A549 (cell line): Measurements from ENCODE around the gene PARVB. TPM values are rescaled to one million over a fixed set of nuclear protein-coding genes. Genes with fewer than 3 reads are reported as not detected.

ENCODE experiments used
- ATAC-seq, 2 experiments: fragments of 200-7000 bp in 1 of 2; fragments of >200 bp in 1 of 2; cut with Nextera tagmentation in 1 of 2; cut with Tn5 transposase in 1 of 2; 3 replicates each; pipeline versions ENCODE4 v1.8.0 to v1.9.1; 2018 to 2020; ENCODE audit warnings: mild to moderate bottlenecking in 1 of 2, moderate library complexity in 1 of 2
- CTCF ChIA-PET: fragments of 300-600 bp; sonication (Branson Sonifier 250); formaldehyde crosslinking; extraction: SDS; loops from one replicate; lab custom pipeline; 2021; ENCODE audit warnings: antibody characterized with exemption, inconsistent platforms; lab: Yijun Ruan, JAX
- POLR2A ChIA-PET: fragments of 350-600 bp; formaldehyde crosslinking; extraction: SDS; loops from one replicate; lab custom pipeline; 2021; ENCODE audit warnings: antibody characterized with exemption, inconsistent platforms; lab: Yijun Ruan, JAX
- DNase-seq, 2 experiments: peaks; one replicate each; pipeline versions ENCODE4 v3.0.0 to v3.0.0-alpha.2; 2011 to 2016; ENCODE audit warnings: low read depth in 1 of 2, low spot score in 1 of 2
- FAIRE-seq: peaks from 2 replicates; lab custom pipeline; 2011; peaks lifted over from hg19 to GRCh38; lab: Jason Lieb, UNC
- H3K27ac ChIP-seq, 2 experiments: fragments of >200 bp; sonication (Bioruptor Twin); formaldehyde crosslinking; 3 replicates each; pipeline ENCODE4 v1.5.1; 2016 to 2017
- H3K4me1 ChIP-seq: fragments of >200 bp; sonication (Bioruptor Twin); formaldehyde crosslinking; 3 replicates; pipeline ENCODE4 v1.6.1; 2016
- H3K4me2 ChIP-seq: fragments of >200 bp; sonication (Bioruptor Twin); formaldehyde crosslinking; 3 replicates; pipeline ENCODE4 v1.6.1; 2016
- H3K4me3 ChIP-seq: fragments of >200 bp; sonication (Bioruptor Twin); formaldehyde crosslinking; 3 replicates; pipeline ENCODE4 v1.5.1; 2016
- H3K9me3 ChIP-seq: fragments of >200 bp; sonication (Bioruptor Twin); formaldehyde crosslinking; 3 replicates; pipeline ENCODE4 v1.6.1; 2016
- BCL3 ChIP-seq: fragments of >200 bp; sonication (Bioruptor Twin); formaldehyde crosslinking; IDR thresholded peaks from 3 replicates; pipeline ENCODE4 v1.6.1; 2016
- BHLHE40 ChIP-seq: IDR thresholded peaks from 2 replicates; pipeline ENCODE4 v1.6.1; 2012; ENCODE audit warnings: low read depth, low read length, inconsistent platforms
- CBX2 ChIP-seq: fragments of 200-600 bp; sonication (generic); IDR thresholded peaks from 2 replicates; pipeline ENCODE4 v1.6.1; 2016; ENCODE audit warnings: low read depth, mild to moderate bottlenecking, borderline replicate concordance
- CEBPB ChIP-seq, 2 experiments: fragments of >200 bp in 1 of 2; sonication (Bioruptor Twin) in 1 of 2; formaldehyde crosslinking in 1 of 2; IDR thresholded peaks; 2 replicates each; pipeline ENCODE4 v1.6.1; 2012 to 2016
- CHD2 ChIP-seq: fragments of 150-350 bp; IDR thresholded peaks from 2 replicates; pipeline ENCODE4 v1.6.1; 2014; ENCODE audit warnings: low read length; ENCODE audit not compliant: partially characterized antibody
- E2F6 ChIP-seq: IDR thresholded peaks from 2 replicates; pipeline ENCODE4 v1.6.1; 2012; ENCODE audit warnings: low read depth, borderline replicate concordance
- EHF ChIP-seq: fragments of 250-450 bp; sonication (Bioruptor Pico); IDR thresholded peaks from 2 replicates; pipeline ENCODE4 v1.5.0; 2020; ENCODE audit warnings: mild to moderate bottlenecking
- EHMT2 ChIP-seq: fragments of 200-600 bp; sonication (generic); IDR thresholded peaks from 2 replicates; pipeline ENCODE4 v1.6.1; 2016; ENCODE audit warnings: antibody characterized with exemption, low read depth, mild to moderate bottlenecking, moderate library complexity
- ESRRA ChIP-seq: fragments of 150-350 bp; IDR thresholded peaks from 2 replicates; pipeline ENCODE4 v1.6.1; 2014; ENCODE audit warnings: mild to moderate bottlenecking, low read length, borderline replicate concordance
- FOSB ChIP-seq: fragments of 250-450 bp; sonication (Bioruptor Pico); IDR thresholded peaks from 2 replicates; pipeline ENCODE4 v1.5.0; 2020; ENCODE audit warnings: mild to moderate bottlenecking, moderate library complexity
- FOSL2 ChIP-seq, 2 experiments: fragments of 450-650 bp in 1 of 2; fragments of >200 bp in 1 of 2; sonication (Bioruptor Twin) in 1 of 2; formaldehyde crosslinking; IDR thresholded peaks; 2 replicates each; pipeline versions ENCODE4 v1.5.0 to v1.6.1; 2016 to 2020; ENCODE audit warnings: mild to moderate bottlenecking in 1 of 2, moderate library complexity in 1 of 2
- FOXS1 ChIP-seq: fragments of 250-450 bp; sonication (Bioruptor Pico); IDR thresholded peaks from 2 replicates; pipeline ENCODE4 v1.5.0; 2020; ENCODE audit warnings: mild to moderate bottlenecking, moderate library complexity
- HDAC2 ChIP-seq: fragments of 200-600 bp; sonication (generic); IDR thresholded peaks from 2 replicates; pipeline ENCODE4 v1.6.1; 2016
- HES2 ChIP-seq: fragments of >200 bp; sonication (Bioruptor Twin); formaldehyde crosslinking; IDR thresholded peaks from 2 replicates; pipeline ENCODE4 v1.6.1; 2016
- HEYL ChIP-seq: fragments of 250-450 bp; sonication (Bioruptor Pico); IDR thresholded peaks from 2 replicates; pipeline ENCODE4 v1.8.0; 2021; ENCODE audit warnings: mild to moderate bottlenecking, moderate library complexity
- HOXA7 ChIP-seq: fragments of 250-450 bp; sonication (Bioruptor Pico); IDR thresholded peaks from 2 replicates; pipeline ENCODE4 v1.5.0; 2020; ENCODE audit warnings: mild to moderate bottlenecking, moderate library complexity
- HOXB5 ChIP-seq: fragments of 250-450 bp; sonication (Bioruptor Pico); IDR thresholded peaks from 2 replicates; pipeline ENCODE4 v1.5.0; 2020; ENCODE audit warnings: mild to moderate bottlenecking, moderate library complexity
- KDM1A ChIP-seq: fragments of 200-600 bp; sonication (generic); IDR thresholded peaks from 2 replicates; pipeline ENCODE4 v1.6.1; 2016; ENCODE audit warnings: low read depth, mild to moderate bottlenecking
- MAFK ChIP-seq: fragments of 450-650 bp; IDR thresholded peaks from 2 replicates; pipeline ENCODE4 v1.6.1; 2014; ENCODE audit not compliant: partially characterized antibody
- MAZ ChIP-seq: fragments of 150-350 bp; IDR thresholded peaks from 2 replicates; pipeline ENCODE4 v1.6.1; 2014; ENCODE audit warnings: antibody characterized with exemption, low read depth, low read length, borderline replicate concordance
- NPAS2 ChIP-seq: fragments of 250-450 bp; sonication (Bioruptor Pico); IDR thresholded peaks from 2 replicates; pipeline ENCODE4 v1.8.0; 2022; ENCODE audit warnings: mild to moderate bottlenecking, moderate library complexity, borderline replicate concordance
- NR3C1 ChIP-seq: fragments of >200 bp; sonication (Bioruptor Twin); formaldehyde crosslinking; IDR thresholded peaks from 3 replicates; pipeline ENCODE4 v1.6.1; 2017
- PHF8 ChIP-seq: fragments of 200-600 bp; sonication (generic); IDR thresholded peaks from 2 replicates; pipeline ENCODE4 v1.6.1; 2016; ENCODE audit warnings: low read depth, mild to moderate bottlenecking, antibody characterized with exemption, moderate library complexity, borderline replicate concordance
- POLR2A ChIP-seq: IDR thresholded peaks from 2 replicates; pipeline ENCODE4 v1.6.1; 2012; ENCODE audit warnings: mild to moderate bottlenecking, low read length
- POLR2AphosphoS2 ChIP-seq: conservative IDR thresholded peaks from 2 replicates; pipeline ENCODE4 v1.6.1; 2012; ENCODE audit warnings: low read length, improper control_type of control experiment, inconsistent platforms
- REST ChIP-seq: fragments of 200-600 bp; sonication (generic); IDR thresholded peaks from 2 replicates; pipeline ENCODE4 v1.6.1; 2016; ENCODE audit warnings: antibody characterized with exemption, mild to moderate bottlenecking, moderate library complexity
- RFX5 ChIP-seq: fragments of 450-650 bp; IDR thresholded peaks from 2 replicates; pipeline ENCODE4 v1.7.1; 2014; ENCODE audit warnings: antibody characterized with exemption, mild to moderate bottlenecking, moderate library complexity
- SMC3 ChIP-seq: fragments of >200 bp; sonication (Bioruptor Twin); formaldehyde crosslinking; IDR thresholded peaks from 3 replicates; pipeline ENCODE4 v1.6.1; 2018; ENCODE audit warnings: inconsistent platforms
- SREBF2 ChIP-seq: fragments of 450-650 bp; IDR thresholded peaks from 2 replicates; pipeline ENCODE4 v1.6.1; 2014; ENCODE audit warnings: mild to moderate bottlenecking, moderate library complexity
- TFCP2L1 ChIP-seq: fragments of 250-450 bp; sonication (Bioruptor Pico); IDR thresholded peaks from 2 replicates; pipeline ENCODE4 v1.5.0; 2021; ENCODE audit warnings: mild to moderate bottlenecking
- TP53 ChIP-seq: fragments of 250-450 bp; sonication (Bioruptor Pico); IDR thresholded peaks from 2 replicates; pipeline ENCODE4 v1.5.0; 2021; ENCODE audit warnings: mild to moderate bottlenecking, moderate library complexity
- USF2 ChIP-seq: fragments of 450-650 bp; IDR thresholded peaks from 2 replicates; pipeline ENCODE4 v1.6.1; 2014; ENCODE audit warnings: antibody characterized with exemption
- ZC3H11A ChIP-seq: fragments of 450-650 bp; IDR thresholded peaks from 2 replicates; pipeline ENCODE4 v1.6.1; 2014; ENCODE audit warnings: antibody characterized with exemption, mild to moderate bottlenecking
- WGBS: methylation state at CpG from one replicate; pipeline ENCODE4 v1.1.6; 2017; ENCODE audit errors: missing lambda C conversion rate; 5-methylcytosine and 5-hydroxymethylcytosine counted together
- polyA plus RNA-seq, 4 experiments: library from polyadenylated mRNA; depleted of rRNA in 3 of 4; stranded (reverse); fragments of >200 nt; fragmentation: RNase III in 1 of 4; extraction: RNeasy Plus Mini Kit Qiagen cat#74134 plus additional on column Dnase treatment in 1 of 4; gene quantifications; 2 replicates in 3 of 4; 3 replicates in 1 of 4; pipeline ENCODE4 v1.2.3, GENCODE V29; 2011 to 2017

Gene PARVB
- polyA plus RNA-seq, 2 of the 4 experiments (the other 2 are of a cell fraction), result 28.3 to 33.5 TPM

GRCh38 chr22:44000123-44000522 is 24.0 kb upstream of the PARVB start:
- H3K4me3 ChIP-seq, result no peak overlapping the region
- ChIA-PET POLR2A (no interaction called here), CTCF (interaction anchor here (1.9 to 2.6 kb wide), 2 partner anchors 81 to 626 kb away, joined by 6 to 8 read pairs; no protein-coding TSS in a partner anchor)
- no peaks in the 10 kb centered on the region for H3K9me3 ChIP-seq
- no peak overlapping the region for H3K27ac ChIP-seq
- FAIRE-seq (no peak), DNase-seq (no peak), ATAC-seq (no peak)
- WGBS, result 95% methylated on average over 4 of the region's 4 CpGs
- TF ChIP-seq PHF8, result no peak
- no peak for TF ChIP-seq FOSL2 (IDR thresholded peaks at IDR 0.05)
- no peak for TF ChIP-seq FOSL2 (CRISPR knock-in tag; IDR thresholded peaks at IDR 0.05)
- no peak for TF ChIP-seq KDM1A
- TF ChIP-seq E2F6, result no peak
- TF ChIP-seq HDAC2, result no peak
- TF ChIP-seq MAZ, result no peak
- no peak for TF ChIP-seq EHF (CRISPR knock-in tag)
- TF ChIP-seq HOXB5 (CRISPR knock-in tag), result no peak
- no peak for TF ChIP-seq HOXA7 (CRISPR knock-in tag)
- TF ChIP-seq TFCP2L1, result no peak
- no peak for TF ChIP-seq ZC3H11A
- TF ChIP-seq NR3C1, result no peak
- no peak for TF ChIP-seq MAFK
- TF ChIP-seq FOXS1, result no peak
- no peak for TF ChIP-seq CHD2
- no peak for TF ChIP-seq POLR2A
- no peak for TF ChIP-seq SMC3
- no peak for TF ChIP-seq POLR2AphosphoS2
- no peak overlapping the region for H3K4me2 ChIP-seq
- no peaks in the 10 kb centered on the region for H3K4me1 ChIP-seq

- Histone ChIP-seq H3K4me3 (no peak overlapping the region), H3K4me2 (no peak overlapping the region), H3K27ac (no peak overlapping the region), H3K9me3 (no peaks in the 10 kb centered on the region), H3K4me1 (no peaks in the 10 kb centered on the region)
- CTCF ChIA-PET, result interaction anchor here (1.2 to 2.5 kb wide), 3 partner anchors 8 to 625 kb away, joined by 4 to 16 read pairs (median 5); no protein-coding TSS in a partner anchor
- ATAC-seq, result no peak
- no peak for DNase-seq
- POLR2A ChIA-PET, result no interaction called here
- WGBS, result 89% methylated on average over 7 of the region's 7 CpGs
- no peak for TF ChIP-seq HEYL (CRISPR knock-in tag)
- no peak for TF ChIP-seq EHMT2
- TF ChIP-seq FOXS1, result no peak
- no peak for TF ChIP-seq BCL3
- TF ChIP-seq BHLHE40, result no peak
- TF ChIP-seq SREBF2, result no peak
- TF ChIP-seq TP53 (CRISPR knock-in tag), result no peak
- TF ChIP-seq E2F6, result no peak
- no peak for TF ChIP-seq ESRRA
- TF ChIP-seq CBX2, result no peak
- no peak for TF ChIP-seq REST
- TF ChIP-seq HES2, result no peak
- TF ChIP-seq HOXA7 (CRISPR knock-in tag), result no peak
- TF ChIP-seq CEBPB (IDR thresholded peaks at IDR 0.05), result no peak
- no peak for TF ChIP-seq NR3C1
- TF ChIP-seq NPAS2 (CRISPR knock-in tag), result no peak
- no peak for TF ChIP-seq RFX5
- TF ChIP-seq POLR2AphosphoS2, result no peak
- TF ChIP-seq FOSB, result no peak
- no peak for TF ChIP-seq USF2
- no peak for FAIRE-seq
These were observed 22.6 kb upstream of the PARVB start for GRCh38 chr22:44001521-44001920.
